ENCODE measurements around the gene ATXN1. TPM values are rescaled to one million over a fixed set of nuclear protein-coding genes. Genes with fewer than 3 reads are reported as not detected.

The ATXN1 gene
- total RNA-seq (2014; rRNA removed; shearing (Covaris generic)) (8.2 and 9.1 TPM in 2 replicates), polyA plus RNA-seq (2016; fragmentation: Nextera tagmentation; extraction: Ambion mirVana) (3.9 and 4.8 TPM in 2 replicates)
- long read RNA-seq, result 0 reads

- Mint-ChIP-seq H3K27me3 (ENCODE audit: insufficient read depth, low read depth, poor library complexity) (peaks cover 24% of the 10 kb centered on the region), H3K4me1 (peaks cover 29% of the 10 kb centered on the region), H3K9me3 (no peaks in the 10 kb centered on the region), H3K4me3 (peak within 1 kb of the TSS; percentile 92), H3K27ac (0 out of 2 replicates have a peak within 1 kb of the TSS, but pooled peaks have one; percentile 6), H3K36me3 (ENCODE audit: low read depth) (no peaks in the 10 kb centered on the region)
- peak; percentile 1; the same call in 2 of the 3 replicates for ATAC-seq
- Histone ChIP-seq H3F3A (replicated peaks; ENCODE audit: low read depth) (no peaks in the 10 kb centered on the region), H3K79me2 (replicated peaks; ENCODE audit: insufficient read depth) (0 out of 2 replicates have a peak, but pooled peaks cover 4% of the 10 kb centered on the region), H3K4me1 (ENCODE audit: insufficient read depth) (peaks cover 10% of the 10 kb centered on the region), H3K9me2 (ENCODE audit: insufficient read depth) (no peaks in the 10 kb centered on the region), H3K4me2 (peak within 1 kb of the TSS; percentile 91), H3K27me3 (ENCODE audit: insufficient read depth) (peaks cover 16% of the 10 kb centered on the region), H3K36me3 (ENCODE audit: insufficient read depth) (no peaks in the 10 kb centered on the region), H4K20me1 (replicated peaks; ENCODE audit: insufficient read depth) (no peaks in the 10 kb centered on the region), H2AFZ (peak within 1 kb of the TSS; percentile 85), H3K27ac (ENCODE audit: low read depth) (peak within 1 kb of the TSS; percentile 57; the same call in 1 of the 2 replicates), H3K4me3 (peak within 1 kb of the TSS; percentile 68)
- TF ChIP-seq, protein P1, sequence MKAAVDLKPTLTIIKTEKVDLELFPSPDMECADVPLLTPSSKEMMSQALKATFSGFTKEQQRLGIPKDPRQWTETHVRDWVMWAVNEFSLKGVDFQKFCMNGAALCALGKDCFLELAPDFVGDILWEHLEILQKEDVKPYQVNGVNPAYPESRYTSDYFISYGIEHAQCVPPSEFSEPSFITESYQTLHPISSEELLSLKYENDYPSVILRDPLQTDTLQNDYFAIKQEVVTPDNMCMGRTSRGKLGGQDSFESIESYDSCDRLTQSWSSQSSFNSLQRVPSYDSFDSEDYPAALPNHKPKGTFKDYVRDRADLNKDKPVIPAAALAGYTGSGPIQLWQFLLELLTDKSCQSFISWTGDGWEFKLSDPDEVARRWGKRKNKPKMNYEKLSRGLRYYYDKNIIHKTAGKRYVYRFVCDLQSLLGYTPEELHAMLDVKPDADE (IDR thresholded peaks at IDR 0.05), result no peak
- TF ChIP-seq POLR2AphosphoS5 (IDR thresholded peaks at IDR 0.05; ENCODE audit: low read depth) (no peak), JUNB (IDR thresholded peaks at IDR 0.05; ENCODE audit: unreplicated experiment) (no peak), CREB1 (CRISPR knock-in tag; IDR thresholded peaks at IDR 0.05; ENCODE audit: low read depth) (no peak), CTCF (conservative IDR thresholded peaks at IDR 0.05; ENCODE audit: low read depth in 2 of 2) (no peak), REST (IDR thresholded peaks at IDR 0.05; ENCODE audit: unreplicated experiment) (no peak), EZH2phosphoT487 (IDR thresholded peaks at IDR 0.05; ENCODE audit: unreplicated experiment) (no peak), STAT1 (IDR thresholded peaks at IDR 0.05; ENCODE audit: unreplicated experiment) (no peak), NANOG (IDR thresholded peaks at IDR 0.05; ENCODE audit: borderline replicate concordance) (no peak)
- TF ChIP-seq, protein P2, sequence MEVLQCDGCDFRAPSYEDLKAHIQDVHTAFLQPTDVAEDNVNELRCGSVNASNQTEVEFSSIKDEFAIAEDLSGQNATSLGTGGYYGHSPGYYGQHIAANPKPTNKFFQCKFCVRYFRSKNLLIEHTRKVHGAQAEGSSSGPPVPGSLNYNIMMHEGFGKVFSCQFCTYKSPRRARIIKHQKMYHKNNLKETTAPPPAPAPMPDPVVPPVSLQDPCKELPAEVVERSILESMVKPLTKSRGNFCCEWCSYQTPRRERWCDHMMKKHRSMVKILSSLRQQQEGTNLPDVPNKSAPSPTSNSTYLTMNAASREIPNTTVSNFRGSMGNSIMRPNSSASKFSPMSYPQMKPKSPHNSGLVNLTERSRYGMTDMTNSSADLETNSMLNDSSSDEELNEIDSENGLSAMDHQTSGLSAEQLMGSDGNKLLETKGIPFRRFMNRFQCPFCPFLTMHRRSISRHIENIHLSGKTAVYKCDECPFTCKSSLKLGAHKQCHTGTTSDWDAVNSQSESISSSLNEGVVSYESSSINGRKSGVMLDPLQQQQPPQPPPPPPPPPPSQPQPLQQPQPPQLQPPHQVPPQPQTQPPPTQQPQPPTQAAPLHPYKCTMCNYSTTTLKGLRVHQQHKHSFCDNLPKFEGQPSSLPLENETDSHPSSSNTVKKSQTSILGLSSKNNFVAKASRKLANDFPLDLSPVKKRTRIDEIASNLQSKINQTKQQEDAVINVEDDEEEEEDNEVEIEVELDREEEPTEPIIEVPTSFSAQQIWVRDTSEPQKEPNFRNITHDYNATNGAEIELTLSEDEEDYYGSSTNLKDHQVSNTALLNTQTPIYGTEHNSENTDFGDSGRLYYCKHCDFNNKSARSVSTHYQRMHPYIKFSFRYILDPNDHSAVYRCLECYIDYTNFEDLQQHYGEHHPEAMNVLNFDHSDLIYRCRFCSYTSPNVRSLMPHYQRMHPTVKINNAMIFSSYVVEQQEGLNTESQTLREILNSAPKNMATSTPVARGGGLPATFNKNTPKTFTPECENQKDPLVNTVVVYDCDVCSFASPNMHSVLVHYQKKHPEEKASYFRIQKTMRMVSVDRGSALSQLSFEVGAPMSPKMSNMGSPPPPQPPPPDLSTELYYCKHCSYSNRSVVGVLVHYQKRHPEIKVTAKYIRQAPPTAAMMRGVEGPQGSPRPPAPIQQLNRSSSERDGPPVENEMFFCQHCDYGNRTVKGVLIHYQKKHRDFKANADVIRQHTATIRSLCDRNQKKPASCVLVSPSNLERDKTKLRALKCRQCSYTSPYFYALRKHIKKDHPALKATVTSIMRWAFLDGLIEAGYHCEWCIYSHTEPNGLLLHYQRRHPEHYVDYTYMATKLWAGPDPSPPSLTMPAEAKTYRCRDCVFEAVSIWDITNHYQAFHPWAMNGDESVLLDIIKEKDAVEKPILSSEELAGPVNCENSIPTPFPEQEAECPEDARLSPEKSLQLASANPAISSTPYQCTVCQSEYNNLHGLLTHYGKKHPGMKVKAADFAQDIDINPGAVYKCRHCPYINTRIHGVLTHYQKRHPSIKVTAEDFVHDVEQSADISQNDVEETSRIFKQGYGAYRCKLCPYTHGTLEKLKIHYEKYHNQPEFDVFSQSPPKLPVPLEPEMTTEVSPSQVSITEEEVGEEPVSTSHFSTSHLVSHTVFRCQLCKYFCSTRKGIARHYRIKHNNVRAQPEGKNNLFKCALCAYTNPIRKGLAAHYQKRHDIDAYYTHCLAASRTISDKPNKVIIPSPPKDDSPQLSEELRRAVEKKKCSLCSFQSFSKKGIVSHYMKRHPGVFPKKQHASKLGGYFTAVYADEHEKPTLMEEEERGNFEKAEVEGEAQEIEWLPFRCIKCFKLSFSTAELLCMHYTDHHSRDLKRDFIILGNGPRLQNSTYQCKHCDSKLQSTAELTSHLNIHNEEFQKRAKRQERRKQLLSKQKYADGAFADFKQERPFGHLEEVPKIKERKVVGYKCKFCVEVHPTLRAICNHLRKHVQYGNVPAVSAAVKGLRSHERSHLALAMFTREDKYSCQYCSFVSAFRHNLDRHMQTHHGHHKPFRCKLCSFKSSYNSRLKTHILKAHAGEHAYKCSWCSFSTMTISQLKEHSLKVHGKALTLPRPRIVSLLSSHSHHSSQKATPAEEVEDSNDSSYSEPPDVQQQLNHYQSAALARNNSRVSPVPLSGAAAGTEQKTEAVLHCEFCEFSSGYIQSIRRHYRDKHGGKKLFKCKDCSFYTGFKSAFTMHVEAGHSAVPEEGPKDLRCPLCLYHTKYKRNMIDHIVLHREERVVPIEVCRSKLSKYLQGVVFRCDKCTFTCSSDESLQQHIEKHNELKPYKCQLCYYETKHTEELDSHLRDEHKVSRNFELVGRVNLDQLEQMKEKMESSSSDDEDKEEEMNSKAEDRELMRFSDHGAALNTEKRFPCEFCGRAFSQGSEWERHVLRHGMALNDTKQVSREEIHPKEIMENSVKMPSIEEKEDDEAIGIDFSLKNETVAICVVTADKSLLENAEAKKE (CRISPR knock-in tag; IDR thresholded peaks at IDR 0.05), result no peak
- DNase-seq (ENCODE audit: low spot score), result peak; percentile 69
Observed at GRCh38 chr6:16760516-16761470, at the start of gene ATXN1. ATXN1 (minus strand) TSS chr6:16761460.

All from GM23338 (cell line).